ENCODE results near the gene VPS16.

VPS16 gene

GRCh38 chr20:2797136-2797983 lies 43.2 kb upstream of the VPS16 start:
- TF ChIP-seq EZH2phosphoT487 (IDR thresholded peaks at IDR 0.05; ENCODE audit: borderline replicate concordance, low read length) (no peak), CTCF (IDR thresholded peaks at IDR 0.05; ENCODE audit: low read depth, low read length, poor library complexity, severe bottlenecking) (no peak)
- Histone ChIP-seq H3K9me3 (ENCODE audit: control insufficient read depth, insufficient read depth, low read length) (no peaks in the 10 kb centered on the region), H3F3A (ENCODE audit: control insufficient read depth, insufficient read depth) (no peaks in the 10 kb centered on the region), H3K27ac (ENCODE audit: low read depth, low read length) (no peak overlapping the region), H3K79me2 (ENCODE audit: control insufficient read depth, low read length) (no peaks in the 10 kb centered on the region), H3K27me3 (ENCODE audit: control insufficient read depth, low read length) (peaks cover 3% of the 10 kb centered on the region; the same call in 1 of the 2 replicates), H3K36me3 (ENCODE audit: control insufficient read depth, low read length) (no peaks in the 10 kb centered on the region), H3K4me3 (ENCODE audit: low read length) (no peak overlapping the region), H3K9me2 (replicated peaks; ENCODE audit: control insufficient read depth, low read length) (no peaks in the 10 kb centered on the region), H4K20me1 (ENCODE audit: control insufficient read depth, insufficient read depth, low read depth, low read length) (no peaks in the 10 kb centered on the region), H3K4me2 (ENCODE audit: low read length) (no peak overlapping the region), H3K4me1 (ENCODE audit: control insufficient read depth, low read length) (no peaks in the 10 kb centered on the region)

GRCh38 chr20:2798095-2798805 lies 42.3 kb upstream of the VPS16 start:
- H3K4me1 ChIP-seq (ENCODE audit: control insufficient read depth, low read length) = no peaks in the 10 kb centered on the region
- H3K79me2 ChIP-seq (ENCODE audit: control insufficient read depth, low read length) = no peaks in the 10 kb centered on the region
- no peaks in the 10 kb centered on the region for H3K9me3 ChIP-seq (ENCODE audit: control insufficient read depth, insufficient read depth, low read length)
- no peaks in the 10 kb centered on the region for H3K36me3 ChIP-seq (ENCODE audit: control insufficient read depth, low read length)
- no peaks in the 10 kb centered on the region for H4K20me1 ChIP-seq (ENCODE audit: control insufficient read depth, insufficient read depth, low read depth, low read length)
- no peak overlapping the region for H3K4me2 ChIP-seq (ENCODE audit: low read length)
- no peaks in the 10 kb centered on the region for H3F3A ChIP-seq (ENCODE audit: control insufficient read depth, insufficient read depth)
- H3K27ac ChIP-seq (ENCODE audit: low read depth, low read length) = no peak overlapping the region
- H3K27me3 ChIP-seq (ENCODE audit: control insufficient read depth, low read length) = peaks cover 3% of the 10 kb centered on the region; the same call in 1 of the 2 replicates
- H3K4me3 ChIP-seq (ENCODE audit: low read length) = no peak overlapping the region
- no peaks in the 10 kb centered on the region for H3K9me2 ChIP-seq (replicated peaks; ENCODE audit: control insufficient read depth, low read length)
- TF ChIP-seq CTCF (IDR thresholded peaks at IDR 0.05; ENCODE audit: low read depth, low read length, poor library complexity, severe bottlenecking) = no peak
- no peak for TF ChIP-seq EZH2phosphoT487 (IDR thresholded peaks at IDR 0.05; ENCODE audit: borderline replicate concordance, low read length)

GRCh38 chr20:2798814-2799213 lies 41.7 kb upstream of the VPS16 start:
- Histone ChIP-seq H3K4me3 (ENCODE audit: low read length) (no peak overlapping the region), H3K4me2 (ENCODE audit: low read length) (no peak overlapping the region), H3K27ac (ENCODE audit: low read depth, low read length) (no peak overlapping the region), H3K36me3 (ENCODE audit: control insufficient read depth, low read length) (no peaks in the 10 kb centered on the region), H3K9me3 (ENCODE audit: control insufficient read depth, insufficient read depth, low read length) (no peaks in the 10 kb centered on the region), H3K9me2 (replicated peaks; ENCODE audit: control insufficient read depth, low read length) (no peaks in the 10 kb centered on the region), H3K4me1 (ENCODE audit: control insufficient read depth, low read length) (no peaks in the 10 kb centered on the region), H4K20me1 (ENCODE audit: control insufficient read depth, insufficient read depth, low read depth, low read length) (no peaks in the 10 kb centered on the region), H3K27me3 (ENCODE audit: control insufficient read depth, low read length) (peaks cover 3% of the 10 kb centered on the region; the same call in 1 of the 2 replicates), H3K79me2 (ENCODE audit: control insufficient read depth, low read length) (no peaks in the 10 kb centered on the region), H3F3A (ENCODE audit: control insufficient read depth, insufficient read depth) (no peaks in the 10 kb centered on the region)
- TF ChIP-seq CTCF (IDR thresholded peaks at IDR 0.05; ENCODE audit: low read depth, low read length, poor library complexity, severe bottlenecking) (no peak), EZH2phosphoT487 (IDR thresholded peaks at IDR 0.05; ENCODE audit: borderline replicate concordance, low read length) (no peak)
